NB4 (cell line): ENCODE measurements around the gene RBMS3.

Experiments used
- CTCF ChIP-seq: IDR thresholded peaks from one replicate; pipeline ENCODE4 v1.5.1; 2012; ENCODE audit warnings: low read depth, low read length
- MYC ChIP-seq: IDR thresholded peaks from 2 replicates; pipeline ENCODE4 v1.6.1; 2011; ENCODE audit warnings: low read depth, low read length
- POLR2A ChIP-seq: IDR thresholded peaks from 2 replicates; pipeline ENCODE4 v1.6.1; 2011; ENCODE audit warnings: mild to moderate bottlenecking; ENCODE audit not compliant: insufficient read length; ENCODE audit errors: extremely low read depth

GRCh38 chr3:29568355-29568754 lies 287.5 kb downstream of the RBMS3 start:
- no peak for TF ChIP-seq CTCF
- no peak for TF ChIP-seq POLR2A
- TF ChIP-seq MYC: no peak
